Fibroblast of pulmonary artery (primary cell): ENCODE measurements around the gene CDC14C.

ENCODE experiments used
- DNase-seq: peaks from one replicate; pipeline ENCODE4 v3.0.0-alpha.2; 2010; ENCODE audit warnings: low read depth
- H3K4me3 ChIP-seq: replicated peaks from 2 replicates; pipeline ENCODE4 v1.5.1; 2011; ENCODE audit warnings: low read depth, mild to moderate bottlenecking, control low read depth, low read length, moderate library complexity
- CTCF ChIP-seq: IDR thresholded peaks from 2 replicates; pipeline ENCODE4 v1.5.1; 2011; ENCODE audit warnings: mild to moderate bottlenecking, control low read depth, low read length, inconsistent platforms; ENCODE audit errors: missing control alignments

Gene CDC14C

DNA sequence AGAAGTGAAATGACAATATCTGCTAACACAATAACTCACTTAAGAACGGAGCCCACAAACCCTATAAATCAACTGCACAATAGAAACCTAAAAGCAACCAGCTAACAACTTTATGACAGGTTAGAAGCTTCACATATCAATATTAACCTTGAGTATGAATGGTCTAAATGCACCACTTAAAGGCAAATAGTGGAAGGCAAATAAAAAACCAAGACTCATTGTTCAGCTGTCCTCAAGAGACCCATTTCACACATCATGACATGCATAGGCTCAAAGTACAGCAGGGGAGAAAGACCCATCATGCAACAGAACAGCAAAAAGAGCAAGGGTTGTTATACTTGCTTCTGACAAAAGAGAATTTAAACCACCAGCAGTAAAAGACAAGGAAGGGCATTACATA lies 46.8 kb downstream of the CDC14C start:
- no peak for TF ChIP-seq CTCF
- no peak overlapping the region for H3K4me3 ChIP-seq
- no peak for DNase-seq

- H3K4me3 ChIP-seq: no peak overlapping the region
- no peak for DNase-seq
- no peak for TF ChIP-seq CTCF
Measured at GRCh38 chr7:48976253-48976652, 51.9 kb downstream of the CDC14C start.

- TF ChIP-seq CTCF: no peak
- no peak overlapping the region for H3K4me3 ChIP-seq
- no peak for DNase-seq
Measured at GRCh38 chr7:48976850-48977249, 52.5 kb downstream of the CDC14C start.
